Ovary (tissue), 3 donors: ENCODE data around the gene COL8A1.

Experiments
- CTCF ChIP-seq, 3 donors: fragments of 450-650 bp in 2 of 3; fragments of 200-600 bp in 1 of 3; IDR thresholded peaks; one replicate each; pipeline versions ENCODE4 v1.5.1 to v1.8.0; 2016 to 2022; ENCODE audit warnings: antibody characterized with exemption in 3 of 3, mild to moderate bottlenecking in 1 of 3
- POLR2A ChIP-seq: fragments of 450-650 bp; IDR thresholded peaks from one replicate; pipeline ENCODE4 v1.6.1; 2017; ENCODE audit warnings: antibody characterized with exemption, mild to moderate bottlenecking, moderate library complexity
- donor health status: DM: no; HTN: no; CAD: no.

- TF ChIP-seq CTCF (IDR thresholded peaks at IDR 0.05) (no peak), POLR2A (no peak)
These were observed 71.3 kb downstream of the COL8A1 start for GRCh38 chr3:99709686-99710085.
